H1 (cell line): Measurements from ENCODE around the gene POLR3K. TPM values are rescaled to one million over a fixed set of nuclear protein-coding genes. Genes with fewer than 3 reads are reported as not detected.
A peak's percentile ranks its signal among the peaks of the same experiment; 100 is the strongest.

ENCODE experiments used
- CTCF ChIA-PET: fragments of 300-600 bp; sonication (Branson Sonifier 250); formaldehyde crosslinking; loops from one replicate; lab custom pipeline; 2021; ENCODE audit not compliant: partially characterized antibody; lab: Charles Lee
- POLR2A ChIA-PET: fragments of 300-600 bp; sonication (Branson Sonifier 250); formaldehyde crosslinking; loops from one replicate; lab custom pipeline; 2021; ENCODE audit warnings: inconsistent platforms; ENCODE audit not compliant: partially characterized antibody; lab: Charles Lee
- DNase-seq, 2 experiments: peaks; one replicate each; pipeline versions ENCODE4 v3.0.0 to v3.0.0-alpha.2; 2010 to 2022; ENCODE audit warnings: low spot score in 2 of 2, low read depth in 1 of 2, mixed read lengths in 1 of 2
- FAIRE-seq: peaks from 2 replicates; lab custom pipeline; 2011; peaks lifted over from hg19 to GRCh38; lab: Jason Lieb, UNC
- H2AFZ ChIP-seq: 2 replicates; pipeline ENCODE4 v1.8.1; 2012; ENCODE audit warnings: low read length, inconsistent platforms
- H2AK5ac ChIP-seq: 2 replicates; pipeline ENCODE4 v1.6.1; 2013; ENCODE audit warnings: low read depth, low read length
- H2BK120ac ChIP-seq: replicated peaks from 2 replicates; pipeline ENCODE3; 2013; ENCODE audit warnings: low read depth, low read length, inconsistent platforms
- H2BK12ac ChIP-seq: 2 replicates; pipeline ENCODE4 v1.6.1; 2013; ENCODE audit warnings: low read depth, low read length
- H2BK15ac ChIP-seq: 2 replicates; pipeline ENCODE4 v1.6.1; 2013; ENCODE audit warnings: low read length
- H2BK20ac ChIP-seq: 2 replicates; pipeline ENCODE4 v1.6.1; 2013; ENCODE audit warnings: low read length
- H2BK5ac ChIP-seq: 2 replicates; pipeline ENCODE4 v1.6.1; 2013; ENCODE audit warnings: low read depth, low read length
- H3K14ac ChIP-seq: 2 replicates; pipeline ENCODE4 v1.6.1; 2013; ENCODE audit warnings: inconsistent platforms; ENCODE audit not compliant: insufficient read length
- H3K18ac ChIP-seq: 2 replicates; pipeline ENCODE4 v1.6.1; 2013; ENCODE audit warnings: low read length; ENCODE audit errors: extremely low read depth
- H3K23ac ChIP-seq: 2 replicates; pipeline ENCODE4 v1.6.1; 2013; ENCODE audit warnings: inconsistent platforms; ENCODE audit not compliant: insufficient read length
- H3K23me2 ChIP-seq: 2 replicates; pipeline ENCODE4 v1.6.1; 2013; ENCODE audit warnings: low read depth, low read length
- H3K27ac ChIP-seq: 2 replicates; pipeline ENCODE4 v1.6.1; 2011; ENCODE audit warnings: low read depth, low read length, inconsistent platforms
- H3K27me3 ChIP-seq, 4 experiments: replicated peaks in 1 of 4; 1 replicate in 1 of 4; 2 replicates in 3 of 4; pipeline versions ENCODE4 v1.6.1 to v1.8.1; 2011 to 2013; ENCODE audit warnings: low read length in 3 of 4, mild to moderate bottlenecking in 3 of 4, inconsistent platforms in 2 of 4, mixed read lengths in 2 of 4, moderate library complexity in 1 of 4; ENCODE audit not compliant: control insufficient read depth in 3 of 4, insufficient read depth in 3 of 4; ENCODE audit errors: extremely low read depth in 1 of 4
- H3K36me3 ChIP-seq, 4 experiments: 2 replicates each; pipeline versions ENCODE4 v1.6.1 to v1.8.1; 2011 to 2013; ENCODE audit warnings: mild to moderate bottlenecking in 4 of 4, low read length in 3 of 4, moderate library complexity in 2 of 4, control low read depth in 1 of 4, inconsistent platforms in 1 of 4; ENCODE audit not compliant: insufficient read depth in 4 of 4, control insufficient read depth in 2 of 4
- H3K4ac ChIP-seq: replicated peaks from 2 replicates; pipeline ENCODE3; 2013; ENCODE audit warnings: low read length, low read depth, mixed read lengths, inconsistent platforms; ENCODE audit not compliant: insufficient read length
- H3K4me1 ChIP-seq, 4 experiments: replicated peaks in 1 of 4; 1 replicate in 1 of 4; 2 replicates in 3 of 4; pipeline versions ENCODE4 v1.6.1 to v1.8.1; 2011 to 2013; ENCODE audit warnings: low read length in 3 of 4, inconsistent platforms in 2 of 4, mixed read lengths in 1 of 4; ENCODE audit not compliant: insufficient read depth in 4 of 4, control insufficient read depth in 3 of 4
- H3K4me2 ChIP-seq, 2 experiments: 2 replicates each; pipeline versions ENCODE4 v1.6.1 to v1.8.1; 2011 to 2013; ENCODE audit warnings: low read depth in 2 of 2, low read length in 2 of 2, control low read depth in 1 of 2, inconsistent platforms in 1 of 2, mild to moderate bottlenecking in 1 of 2; ENCODE audit not compliant: insufficient read depth in 1 of 2
- H3K4me3 ChIP-seq, 4 experiments: fragments of 200-600, 300-600 bp in 1 of 4; sonication (generic), shearing (Covaris generic), sonication (Bioruptor Twin) in 1 of 4; 2 replicates each; pipeline versions ENCODE4 v1.5.1 to v1.8.1; 2011 to 2016; ENCODE audit warnings: low read length in 4 of 4, low read depth in 3 of 4, control low read depth in 2 of 4, inconsistent platforms in 2 of 4, mild to moderate bottlenecking in 2 of 4, mixed read lengths in 1 of 4, moderate library complexity in 1 of 4; ENCODE audit not compliant: insufficient read depth in 2 of 4; ENCODE audit errors: extremely low read depth in 1 of 4
- H3K56ac ChIP-seq: replicated peaks from 2 replicates; pipeline ENCODE3; 2013; ENCODE audit warnings: low read depth, mild to moderate bottlenecking, mixed read lengths, low read length, inconsistent platforms; ENCODE audit not compliant: insufficient read length
- H3K79me1 ChIP-seq: 2 replicates; pipeline ENCODE4 v1.6.1; 2013; ENCODE audit warnings: low read depth, low read length, control low read depth
- H3K79me2 ChIP-seq, 2 experiments: 2 replicates each; pipeline versions ENCODE4 v1.6.1 to v1.8.1; 2012 to 2013; ENCODE audit warnings: low read length in 2 of 2, mild to moderate bottlenecking in 2 of 2, inconsistent platforms in 1 of 2; ENCODE audit not compliant: insufficient read depth in 2 of 2, control insufficient read depth in 1 of 2
- H3K9ac ChIP-seq, 4 experiments: replicated peaks in 1 of 4; 1 replicate in 1 of 4; 2 replicates in 3 of 4; pipeline versions ENCODE4 v1.6.1 to v1.8.1; 2011 to 2013; ENCODE audit warnings: low read depth in 3 of 4, low read length in 3 of 4, control low read depth in 2 of 4, mild to moderate bottlenecking in 2 of 4, moderate library complexity in 2 of 4, inconsistent platforms in 1 of 4; ENCODE audit errors: extremely low read depth in 1 of 4
- H3K9me3 ChIP-seq, 2 experiments: 2 replicates each; pipeline versions ENCODE4 v1.6.1 to v1.8.1; 2012 to 2013; ENCODE audit warnings: mild to moderate bottlenecking in 2 of 2, moderate library complexity in 2 of 2, control low read depth in 1 of 2, inconsistent platforms in 1 of 2, low read depth in 1 of 2, low read length in 1 of 2, mixed read lengths in 1 of 2; ENCODE audit not compliant: insufficient read depth in 2 of 2
- H4K20me1 ChIP-seq, 2 experiments: replicated peaks in 1 of 2; 2 replicates each; pipeline versions ENCODE3 to v1.8.1; 2011 to 2013; ENCODE audit warnings: inconsistent platforms in 2 of 2, low read length in 2 of 2, mild to moderate bottlenecking in 1 of 2; ENCODE audit not compliant: insufficient read depth in 2 of 2, control insufficient read depth in 1 of 2
- H4K5ac ChIP-seq: 2 replicates; pipeline ENCODE4 v1.6.1; 2013; ENCODE audit warnings: low read length, low read depth, mixed read lengths, inconsistent platforms; ENCODE audit not compliant: insufficient read length
- H4K8ac ChIP-seq: 2 replicates; pipeline ENCODE4 v1.8.0; 2013; ENCODE audit warnings: mild to moderate bottlenecking, moderate library complexity, low read length, inconsistent platforms; ENCODE audit not compliant: insufficient read depth; ENCODE audit errors: extremely low read depth
- H4K91ac ChIP-seq: replicated peaks from 2 replicates; pipeline ENCODE3; 2013; ENCODE audit warnings: low read length, mixed read lengths, inconsistent platforms; ENCODE audit not compliant: insufficient read length
- CBX5 ChIP-seq: fragments of 300-800, 300-1000 bp; sonication (generic); IDR thresholded peaks from 2 replicates; pipeline ENCODE4 v1.7.1; 2016; ENCODE audit warnings: antibody characterized with exemption, low read length, low read depth
- EZH2 ChIP-seq: fragments of 200-600 bp; sonication (generic); IDR thresholded peaks from 2 replicates; pipeline ENCODE4 v1.7.1; 2012; ENCODE audit warnings: low read depth, mild to moderate bottlenecking, moderate library complexity, low read length, inconsistent platforms; ENCODE audit not compliant: severe bottlenecking
- KDM4A ChIP-seq: IDR thresholded peaks from one replicate; pipeline ENCODE4 v1.7.1; 2012; ENCODE audit warnings: low read depth, mild to moderate bottlenecking, moderate library complexity, low read length, inconsistent platforms; ENCODE audit not compliant: severe bottlenecking
- NANOG ChIP-seq: IDR thresholded peaks from 2 replicates; pipeline ENCODE4 v1.6.1; 2011; ENCODE audit warnings: low read length, low read depth, mild to moderate bottlenecking, inconsistent platforms; ENCODE audit not compliant: insufficient read depth, poor library complexity, severe bottlenecking
- POLR2AphosphoS5 ChIP-seq: IDR thresholded peaks from 2 replicates; pipeline ENCODE4 v1.6.1; 2011; ENCODE audit warnings: low read depth, low read length
- WGBS, 2 experiments: shearing (Covaris generic) in 1 of 2; methylation state at CpG; one replicate each; pipeline versions ENCODE4 v1.1.6 to v1.1.7; 2013 to 2015; ENCODE audit warnings: low lambda C conversion rate in 2 of 2, mixed read lengths in 2 of 2, inconsistent platforms in 1 of 2, low coverage in 1 of 2, missing lambda C conversion rate in 1 of 2; ENCODE audit not compliant: insufficient replicate concordance in 2 of 2, insufficient coverage in 1 of 2, insufficient read length in 1 of 2; ENCODE audit errors: extremely low coverage in 1 of 2, missing lambda C conversion rate in 1 of 2; 5-methylcytosine and 5-hydroxymethylcytosine counted together
- polyA plus RNA-seq, 7 experiments: library from polyadenylated mRNA; depleted of rRNA in 3 of 7; stranded (reverse) in 5 of 7; unstranded in 2 of 7; fragments of >200 nt in 5 of 7; fragments of 200-250 nt in 2 of 7; gene quantifications; 1 replicate in 5 of 7; 2 replicates in 1 of 7; 4 replicates in 1 of 7; pipeline versions ENCODE4 v1.2.1 to v1.2.3, GENCODE V29; 2011 to 2013; ENCODE audit warnings: missing spikeins in 2 of 7, mixed read lengths in 2 of 7
- total RNA-seq: library from RNA; stranded (reverse); fragmentation: NEBNext Ultra II Directional; extraction: Animal tissue kit (Norgen Biotek cat#: 25700); gene quantifications from 2 replicates; pipeline ENCODE4 v1.2.1, GENCODE V29; 2021
- TF ChIP-seq, protein P1 (sequence below): IDR thresholded peaks from 2 replicates; pipeline ENCODE4 v1.6.1; 2012; ENCODE audit warnings: inconsistent platforms
- TF ChIP-seq, protein P2 (sequence below), 3 experiments: IDR thresholded peaks; 1 replicate in 2 of 3; 2 replicates in 1 of 3; pipeline versions ENCODE4 v1.5.1 to v1.6.1; 2011; ENCODE audit warnings: low read length in 3 of 3, mild to moderate bottlenecking in 3 of 3, inconsistent platforms in 2 of 3, low read depth in 1 of 3, moderate library complexity in 1 of 3; ENCODE audit not compliant: insufficient read depth in 1 of 3; ENCODE audit errors: control extremely low read depth in 1 of 3

Gene POLR3K
- total and polyA plus RNA-seq, 2 of the 8 experiments (the other 6 are each of a cell fraction or from before 2014, with no cell fraction given), result 45.4 to 80.5 TPM

DNA sequence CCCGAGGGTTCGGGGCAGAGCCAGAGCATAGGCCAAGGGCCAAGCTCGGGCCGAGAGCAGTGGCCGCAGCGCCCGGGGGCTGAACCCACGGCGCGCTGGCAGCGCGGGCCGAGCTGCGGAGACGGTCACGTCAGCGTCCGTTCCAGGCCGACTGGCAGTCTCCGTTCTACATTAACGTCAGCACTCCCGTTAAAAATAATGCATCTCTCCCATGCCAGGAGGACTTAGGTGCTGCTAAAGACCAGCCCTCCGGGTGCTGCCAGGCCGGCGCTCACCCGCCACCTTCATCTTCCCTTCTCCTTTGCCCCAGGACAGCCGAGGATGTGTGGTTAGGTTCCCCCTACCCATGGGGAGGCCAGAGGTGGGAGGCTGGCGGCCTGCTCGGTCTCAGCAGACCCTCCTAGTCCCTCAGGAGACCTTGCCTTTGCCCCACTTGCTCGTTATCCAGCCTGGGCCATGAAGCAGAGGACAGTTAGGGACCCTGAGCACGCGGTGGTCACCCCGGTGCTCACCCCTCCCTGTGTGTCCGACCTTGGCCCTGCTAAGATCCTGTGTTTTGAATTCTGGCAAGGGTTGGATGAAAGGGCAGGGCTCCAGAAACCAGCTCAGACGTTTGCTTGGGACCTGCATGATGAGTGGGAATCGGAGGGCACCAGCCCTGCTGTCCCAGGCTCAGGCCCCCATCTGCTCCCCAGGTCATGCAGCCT lies 25.2 kb upstream of the POLR3K start:
- H2AFZ ChIP-seq, result no peak overlapping the region
- peak overlapping the region; percentile 92 to 95 for H3K4me2 ChIP-seq
- H3K9ac ChIP-seq, result peak overlapping the region in 3 of 4 experiments; percentile 13 to 76 (median 41); a peak in 3 of 7 replicates
- H3K27ac ChIP-seq, result no peak overlapping the region
- H3K14ac ChIP-seq, result no peak overlapping the region
- H3K27me3 ChIP-seq, result peaks cover 0 to 4% (median 2%) of the 10 kb centered on the region in 4 experiments; a peak in 3 of 7 replicates
- ChIA-PET POLR2A (interaction anchor here (1.0 to 3.2 kb wide), 8 partner anchors 8 to 40 kb away, joined by 3 to 19 read pairs (median 3); partner anchors contain the start of genes POLR3K and SNRNP25), CTCF (interaction anchor here (0.6 to 25.7 kb wide), 5 partner anchors 11 to 103 kb away, joined by 3 to 856 read pairs (median 4); partner anchors contain the start of gene RHBDF1)
- no peaks in the 10 kb centered on the region for H3K9me3 ChIP-seq
- H2BK15ac ChIP-seq, result peak overlapping the region; percentile 99; the same call in 1 of the 2 replicates
- no peak overlapping the region for H4K5ac ChIP-seq
- no peak overlapping the region for H3K23ac ChIP-seq
- peak overlapping the region; percentile 45 for H4K91ac ChIP-seq
- peaks cover 0 to 2% (median 0%) of the 10 kb centered on the region in 4 experiments; a peak in 1 of 8 replicates for H3K36me3 ChIP-seq
- peaks cover 0 to 5% of the 10 kb centered on the region in 2 experiments for H4K20me1 ChIP-seq
- H4K8ac ChIP-seq, result peak overlapping the region; percentile 58; the same call in 1 of the 2 replicates
- H3K79me2 ChIP-seq, result no peaks in the 10 kb centered on the region
- 30% methylated on average over 31 of the region's 36 CpGs; no CpG with 5 or more reads in 1 of the 2 experiments for WGBS, 2 experiments
- peaks cover 15% of the 10 kb centered on the region; the same call in 1 of the 2 replicates for H3K23me2 ChIP-seq
- no peak overlapping the region for H2BK120ac ChIP-seq
- H3K4ac ChIP-seq, result peak overlapping the region; percentile 69
- peak overlapping the region; percentile 78; the same call in 1 of the 2 replicates for H3K18ac ChIP-seq
- H3K4me3 ChIP-seq, result peak overlapping the region; percentile 54 to 78 (median 68)
- no peak for FAIRE-seq
- no peaks in the 10 kb centered on the region for H3K79me1 ChIP-seq
- peak overlapping the region; percentile 90 for H3K56ac ChIP-seq
- no peak overlapping the region for H2BK20ac ChIP-seq
- no peak overlapping the region for H2BK5ac ChIP-seq
- DNase-seq, result no peak
- H2AK5ac ChIP-seq, result peak overlapping the region; percentile 78; the same call in 1 of the 2 replicates
- H3K4me1 ChIP-seq, result peaks cover 6 to 54% (median 34%) of the 10 kb centered on the region in 4 experiments
- H2BK12ac ChIP-seq, result no peak overlapping the region
- TF ChIP-seq KDM4A (peak; percentile 32), POLR2AphosphoS5 (no peak), CBX5 (no peak), NANOG (no peak), EZH2 (no peak)
- TF ChIP-seq, protein P1, sequence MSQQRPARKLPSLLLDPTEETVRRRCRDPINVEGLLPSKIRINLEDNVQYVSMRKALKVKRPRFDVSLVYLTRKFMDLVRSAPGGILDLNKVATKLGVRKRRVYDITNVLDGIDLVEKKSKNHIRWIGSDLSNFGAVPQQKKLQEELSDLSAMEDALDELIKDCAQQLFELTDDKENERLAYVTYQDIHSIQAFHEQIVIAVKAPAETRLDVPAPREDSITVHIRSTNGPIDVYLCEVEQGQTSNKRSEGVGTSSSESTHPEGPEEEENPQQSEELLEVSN, result no peak
- TF ChIP-seq, protein P2, sequence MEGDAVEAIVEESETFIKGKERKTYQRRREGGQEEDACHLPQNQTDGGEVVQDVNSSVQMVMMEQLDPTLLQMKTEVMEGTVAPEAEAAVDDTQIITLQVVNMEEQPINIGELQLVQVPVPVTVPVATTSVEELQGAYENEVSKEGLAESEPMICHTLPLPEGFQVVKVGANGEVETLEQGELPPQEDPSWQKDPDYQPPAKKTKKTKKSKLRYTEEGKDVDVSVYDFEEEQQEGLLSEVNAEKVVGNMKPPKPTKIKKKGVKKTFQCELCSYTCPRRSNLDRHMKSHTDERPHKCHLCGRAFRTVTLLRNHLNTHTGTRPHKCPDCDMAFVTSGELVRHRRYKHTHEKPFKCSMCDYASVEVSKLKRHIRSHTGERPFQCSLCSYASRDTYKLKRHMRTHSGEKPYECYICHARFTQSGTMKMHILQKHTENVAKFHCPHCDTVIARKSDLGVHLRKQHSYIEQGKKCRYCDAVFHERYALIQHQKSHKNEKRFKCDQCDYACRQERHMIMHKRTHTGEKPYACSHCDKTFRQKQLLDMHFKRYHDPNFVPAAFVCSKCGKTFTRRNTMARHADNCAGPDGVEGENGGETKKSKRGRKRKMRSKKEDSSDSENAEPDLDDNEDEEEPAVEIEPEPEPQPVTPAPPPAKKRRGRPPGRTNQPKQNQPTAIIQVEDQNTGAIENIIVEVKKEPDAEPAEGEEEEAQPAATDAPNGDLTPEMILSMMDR (IDR thresholded peaks at IDR 0.05; ENCODE audit: control extremely low read depth in 1 of 3, insufficient read depth in 1 of 3, low read depth in 1 of 3, low read length in 3 of 3), result no peak
